Mesothelial cell of epicardium (in vitro differentiated cells): ENCODE data around the gene NXN. TPM values are rescaled to one million over a fixed set of nuclear protein-coding genes. Genes with fewer than 3 reads are reported as not detected.

Experiments used
- DNase-seq, 2 experiments: peaks; one replicate each; pipeline ENCODE4 v3.0.0; 2021; ENCODE audit warnings: low spot score in 2 of 2; ENCODE audit not compliant: unreplicated experiment in 2 of 2
- H3K27ac Mint-ChIP-seq: 2 replicates; pipeline ENCODE4 v1.8.0; 2021; ENCODE audit warnings: mixed read lengths
- H3K27me3 Mint-ChIP-seq: 2 replicates; pipeline ENCODE4 v1.8.0; 2021; ENCODE audit warnings: low read depth, mixed read lengths
- H3K36me3 Mint-ChIP-seq: 2 replicates; pipeline ENCODE4 v1.8.0; 2021; ENCODE audit warnings: mixed read lengths
- H3K4me1 Mint-ChIP-seq: 2 replicates; pipeline ENCODE4 v1.8.0; 2021; ENCODE audit warnings: mixed read lengths
- H3K4me3 Mint-ChIP-seq: 2 replicates; pipeline ENCODE4 v1.8.0; 2021; ENCODE audit warnings: mild to moderate bottlenecking, moderate library complexity, mixed read lengths
- H3K9me3 Mint-ChIP-seq: 2 replicates; pipeline ENCODE4 v1.8.0; 2021; ENCODE audit warnings: mixed read lengths
- total RNA-seq: library from RNA; stranded (reverse); gene quantifications from 3 replicates; pipeline ENCODE4 v1.2.1, GENCODE V29; 2021
- TF ChIP-seq, protein P1 (sequence below): fragments of 200-600 bp; sonication (generic); IDR thresholded peaks from one replicate; pipeline ENCODE4 v1.5.0; 2021; ENCODE audit warnings: antibody characterized with exemption; ENCODE audit not compliant: unreplicated experiment

NXN gene
- total RNA-seq, 1 donor from 2014 or later = 107 TPM

DNA sequence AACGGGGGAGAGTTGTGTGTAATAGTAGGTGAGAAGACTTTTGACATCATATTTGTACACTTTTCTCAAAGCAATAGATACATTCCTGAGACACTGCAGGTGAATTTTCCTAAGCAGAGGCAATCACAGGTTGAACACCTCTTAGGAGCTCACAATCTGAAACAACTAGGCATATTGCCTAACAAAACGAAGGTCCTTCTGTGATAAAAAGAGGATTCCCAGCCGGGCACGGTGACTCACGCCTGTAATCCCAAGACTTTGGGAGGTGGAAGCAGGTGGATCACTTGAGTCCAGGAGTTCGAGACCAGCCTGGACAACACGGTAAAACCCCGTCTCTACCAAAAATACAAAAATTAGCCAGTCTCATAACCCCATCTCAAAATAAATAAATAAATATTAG lies 17.4 kb downstream of the NXN start:
- peaks cover 1% of the 10 kb centered on the region for H3K36me3 Mint-ChIP-seq
- TF ChIP-seq, protein P1, sequence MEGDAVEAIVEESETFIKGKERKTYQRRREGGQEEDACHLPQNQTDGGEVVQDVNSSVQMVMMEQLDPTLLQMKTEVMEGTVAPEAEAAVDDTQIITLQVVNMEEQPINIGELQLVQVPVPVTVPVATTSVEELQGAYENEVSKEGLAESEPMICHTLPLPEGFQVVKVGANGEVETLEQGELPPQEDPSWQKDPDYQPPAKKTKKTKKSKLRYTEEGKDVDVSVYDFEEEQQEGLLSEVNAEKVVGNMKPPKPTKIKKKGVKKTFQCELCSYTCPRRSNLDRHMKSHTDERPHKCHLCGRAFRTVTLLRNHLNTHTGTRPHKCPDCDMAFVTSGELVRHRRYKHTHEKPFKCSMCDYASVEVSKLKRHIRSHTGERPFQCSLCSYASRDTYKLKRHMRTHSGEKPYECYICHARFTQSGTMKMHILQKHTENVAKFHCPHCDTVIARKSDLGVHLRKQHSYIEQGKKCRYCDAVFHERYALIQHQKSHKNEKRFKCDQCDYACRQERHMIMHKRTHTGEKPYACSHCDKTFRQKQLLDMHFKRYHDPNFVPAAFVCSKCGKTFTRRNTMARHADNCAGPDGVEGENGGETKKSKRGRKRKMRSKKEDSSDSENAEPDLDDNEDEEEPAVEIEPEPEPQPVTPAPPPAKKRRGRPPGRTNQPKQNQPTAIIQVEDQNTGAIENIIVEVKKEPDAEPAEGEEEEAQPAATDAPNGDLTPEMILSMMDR = no peak
- DNase-seq = no peak
- H3K27ac Mint-ChIP-seq = no peak overlapping the region
- no peaks in the 10 kb centered on the region for H3K9me3 Mint-ChIP-seq
- H3K4me3 Mint-ChIP-seq = no peak overlapping the region
- H3K27me3 Mint-ChIP-seq = no peaks in the 10 kb centered on the region
- H3K4me1 Mint-ChIP-seq = peaks cover 53% of the 10 kb centered on the region

DNA sequence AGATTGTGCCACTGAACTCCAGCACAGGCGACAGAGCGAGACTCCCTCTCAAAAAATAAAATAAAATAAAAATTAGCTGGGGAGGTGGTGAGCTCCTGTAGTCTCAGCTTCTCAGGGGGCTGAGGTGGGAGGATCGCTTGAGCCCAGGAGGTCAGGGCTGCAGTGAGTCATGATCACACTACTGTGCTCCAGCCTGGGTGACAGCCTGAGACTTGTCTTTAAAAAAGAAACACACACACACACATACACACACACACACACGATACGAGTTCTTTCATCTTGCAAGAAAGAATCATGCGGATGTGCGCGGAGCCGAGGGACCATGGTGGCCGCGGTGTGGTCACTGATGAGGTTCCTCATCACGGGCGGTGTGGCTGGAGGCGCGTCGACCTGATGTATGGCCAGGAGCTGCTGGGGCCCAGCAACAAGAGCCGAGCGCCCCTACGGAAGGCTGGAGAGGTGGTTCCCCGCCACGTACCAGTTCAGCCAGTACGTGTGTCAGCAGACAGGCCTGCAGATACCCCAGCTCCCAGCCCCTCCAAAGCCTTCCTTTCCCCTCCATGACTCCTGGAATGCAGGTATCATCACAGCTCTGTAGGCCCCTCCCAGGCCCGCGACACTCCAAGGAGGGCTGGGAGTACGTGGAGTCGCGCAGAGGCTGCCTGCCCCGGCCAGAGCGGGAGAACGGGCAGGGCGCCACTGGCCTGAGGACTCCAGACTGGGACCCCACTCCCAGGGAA lies 20.7 kb downstream of the NXN start:
- Mint-ChIP-seq H3K27me3 (no peaks in the 10 kb centered on the region), H3K36me3 (peaks cover 1% of the 10 kb centered on the region), H3K4me1 (peaks cover 52% of the 10 kb centered on the region), H3K9me3 (no peaks in the 10 kb centered on the region), H3K27ac (peak overlapping the region; percentile 39), H3K4me3 (no peak overlapping the region)
- DNase-seq = no peak
- TF ChIP-seq, protein P1 = no peak

DNA sequence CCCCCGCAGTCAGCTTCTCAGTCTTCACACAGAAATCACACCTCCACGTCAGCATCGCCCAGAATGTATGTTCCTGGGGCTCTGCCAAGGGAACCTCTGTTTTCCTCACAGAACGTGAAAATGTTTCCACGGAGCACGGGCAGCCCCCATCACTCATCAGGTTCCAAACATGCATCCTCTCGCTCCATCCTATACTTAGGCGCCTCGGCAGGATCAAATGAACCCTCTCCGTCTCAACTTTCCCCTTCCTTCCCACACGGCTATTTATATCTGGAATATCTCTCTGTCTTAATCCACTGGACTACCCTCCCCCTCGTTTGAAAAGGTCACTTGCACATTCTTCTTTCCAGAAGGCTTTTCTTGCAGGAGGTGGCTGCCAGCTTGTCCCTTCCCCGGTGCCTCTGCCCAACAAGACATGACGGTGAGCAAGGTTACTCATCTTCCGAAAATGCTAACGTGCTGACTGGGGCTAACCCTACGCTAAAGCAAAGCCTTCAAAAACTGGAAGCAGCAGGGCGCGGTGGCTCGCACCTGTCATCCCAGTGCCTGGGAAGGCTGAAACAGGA lies 21.6 kb downstream of the NXN start:
- DNase-seq = no peak
- H3K27ac Mint-ChIP-seq = peak overlapping the region; percentile 89
- H3K9me3 Mint-ChIP-seq = no peaks in the 10 kb centered on the region
- peaks cover 47% of the 10 kb centered on the region for H3K4me1 Mint-ChIP-seq
- H3K36me3 Mint-ChIP-seq = peaks cover 1% of the 10 kb centered on the region
- TF ChIP-seq, protein P1 = no peak
- H3K27me3 Mint-ChIP-seq = no peaks in the 10 kb centered on the region
- H3K4me3 Mint-ChIP-seq = no peak overlapping the region

DNA sequence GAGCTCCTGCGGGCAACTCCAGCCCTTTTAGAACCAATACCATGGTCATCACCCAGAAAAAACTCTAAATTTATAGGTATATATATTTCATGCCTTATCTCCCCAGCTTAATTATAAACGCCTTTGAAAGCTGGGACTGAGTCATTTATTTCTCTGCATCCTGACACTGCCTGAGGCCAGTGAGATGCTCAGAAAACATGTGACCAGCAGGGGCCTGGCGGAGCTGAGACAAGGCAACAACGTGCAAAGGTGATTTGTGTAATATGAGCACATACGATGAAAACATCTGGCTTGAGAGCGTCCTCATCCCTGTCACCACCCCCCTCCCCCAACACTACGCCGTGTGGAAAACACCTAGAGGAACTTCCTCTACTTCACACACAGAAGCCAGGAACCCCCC lies 22.7 kb downstream of the NXN start:
- peak overlapping the region; percentile 78 for H3K27ac Mint-ChIP-seq
- no peak for DNase-seq
- no peaks in the 10 kb centered on the region for H3K9me3 Mint-ChIP-seq
- H3K27me3 Mint-ChIP-seq = no peaks in the 10 kb centered on the region
- TF ChIP-seq, protein P1 = no peak
- peaks cover 1% of the 10 kb centered on the region for H3K36me3 Mint-ChIP-seq
- H3K4me3 Mint-ChIP-seq = no peak overlapping the region
- H3K4me1 Mint-ChIP-seq = peaks cover 42% of the 10 kb centered on the region

DNA sequence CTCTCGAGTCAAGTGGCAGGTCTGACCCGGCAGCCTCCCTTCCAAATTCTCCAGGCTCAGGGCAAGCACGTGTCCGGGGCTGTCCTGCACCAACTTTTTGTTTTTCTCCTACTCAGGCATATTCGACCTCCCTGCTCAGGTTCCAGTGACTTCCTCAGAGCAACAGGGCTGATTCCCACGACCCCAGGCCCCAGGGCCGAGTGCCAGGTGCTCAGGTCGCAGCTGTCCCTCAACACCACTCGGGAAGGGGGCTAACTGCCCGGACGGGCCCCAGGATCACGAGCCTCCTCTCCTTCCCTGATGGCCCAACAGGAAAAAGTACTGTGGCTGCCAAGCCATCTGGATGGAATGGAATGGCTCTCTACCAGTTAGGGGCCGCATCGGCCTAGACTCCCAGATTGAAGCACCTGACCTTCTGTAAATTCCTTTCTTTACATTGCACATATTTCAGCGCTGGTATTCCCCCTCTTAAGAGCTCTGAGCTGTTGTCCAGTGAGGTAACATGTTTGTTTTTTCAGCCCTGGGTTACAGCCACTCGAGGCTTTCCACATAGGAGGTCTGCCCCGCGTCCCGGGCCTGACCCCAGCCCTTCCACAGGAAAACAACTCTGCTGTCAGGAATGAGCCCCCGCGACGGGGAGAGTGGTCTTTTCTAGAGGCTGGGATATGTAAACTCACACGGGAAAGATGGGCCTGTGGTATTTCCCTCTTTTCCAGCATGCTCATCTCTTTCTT lies 25.0 kb downstream of the NXN start:
- H3K27me3 Mint-ChIP-seq = no peaks in the 10 kb centered on the region
- H3K4me1 Mint-ChIP-seq = peaks cover 56% of the 10 kb centered on the region
- peak overlapping the region; percentile 1 for H3K4me3 Mint-ChIP-seq
- TF ChIP-seq, protein P1 = no peak
- H3K36me3 Mint-ChIP-seq = peaks cover 1% of the 10 kb centered on the region
- H3K9me3 Mint-ChIP-seq = no peaks in the 10 kb centered on the region
- DNase-seq = no peak
- H3K27ac Mint-ChIP-seq = peak overlapping the region; percentile 99
